Kidney (tissue), 14 donors: ENCODE results near the gene NKAIN2. TPM values are rescaled to one million over a fixed set of nuclear protein-coding genes. Genes with fewer than 3 reads are reported as not detected.

Experiments
- DNase-seq, 5 donors: peaks; one replicate each; pipeline ENCODE4 v3.0.0-alpha.2; 2013 to 2020
- FAIRE-seq: peaks from 2 replicates; lab custom pipeline; 2012; peaks lifted over from hg19 to GRCh38; lab: Jason Lieb, UNC
- H3K27ac ChIP-seq, 2 donors: one replicate each; pipeline ENCODE4 v1.7.0; 2013; ENCODE audit warnings: low read depth in 2 of 2, low read length in 2 of 2, inconsistent platforms in 1 of 2
- H3K27me3 ChIP-seq: one replicate; pipeline ENCODE4 v1.7.1; 2013; ENCODE audit warnings: low read length, inconsistent platforms; ENCODE audit not compliant: control insufficient read depth, insufficient read depth
- H3K36me3 ChIP-seq, 3 donors: one replicate each; pipeline versions ENCODE4 v1.7.0 to v1.7.1; 2013; ENCODE audit warnings: low read length in 3 of 3, control low read depth in 1 of 3, inconsistent platforms in 1 of 3; ENCODE audit not compliant: insufficient read depth in 3 of 3, control insufficient read depth in 2 of 3
- H3K4me1 ChIP-seq, 3 donors: one replicate each; pipeline versions ENCODE4 v1.7.0 to v1.7.1; 2013; ENCODE audit warnings: low read length in 3 of 3, inconsistent platforms in 1 of 3, low read depth in 1 of 3; ENCODE audit not compliant: control insufficient read depth in 2 of 3, insufficient read depth in 2 of 3
- H3K4me3 ChIP-seq, 3 donors: one replicate each; pipeline versions ENCODE4 v1.7.0 to v1.8.1; 2013; ENCODE audit warnings: low read length in 3 of 3, control low read depth in 1 of 3, inconsistent platforms in 1 of 3
- H3K9ac ChIP-seq, 3 donors: one replicate each; pipeline versions ENCODE4 v1.7.0 to v1.7.1; 2013; ENCODE audit warnings: low read length in 3 of 3, control low read depth in 1 of 3, inconsistent platforms in 1 of 3
- H3K9me3 ChIP-seq, 3 donors: one replicate each; pipeline versions ENCODE4 v1.7.0 to v1.7.1; 2013; ENCODE audit warnings: low read length in 3 of 3, control low read depth in 1 of 3, inconsistent platforms in 1 of 3; ENCODE audit not compliant: control insufficient read depth in 2 of 3, insufficient read depth in 1 of 3
- CTCF ChIP-seq: IDR thresholded peaks from 3 replicates; pipeline ENCODE4 v1.5.1; 2012; ENCODE audit warnings: mild to moderate bottlenecking, moderate library complexity, borderline replicate concordance; ENCODE audit not compliant: insufficient read depth; ENCODE audit errors: extremely low read depth
- intact Hi-C: fragments of 100-400 bp; cut with DNase I; formaldehyde crosslinking; loops from one replicate; pipeline ENCODE4 v1.11.1; 2022
- polyA plus RNA-seq: library from polyadenylated mRNA; stranded (reverse); fragments of 350-450 nt; fragmentation: Illumina TruSeq; extraction: RNeasy Lipid Tissue Mini Kit (QIAGEN cat#74804); gene quantifications from one replicate; pipeline ENCODE4 v1.2.3, GENCODE V29; 2014; ENCODE audit warnings: low read depth, low replicate concordance; ENCODE audit not compliant: insufficient read depth
- total RNA-seq: library from RNA; stranded (reverse); fragmentation: NEBNext Ultra II Directional; extraction: Animal tissue kit (Norgen Biotek cat#: 25700); gene quantifications from one replicate; pipeline ENCODE4 v1.2.1, GENCODE V29; 2021
- donor health status: control.
- donor health status: control.
- donor health status: control.
- donor health status: control.
- donor health status: control.
- donor health status: DM: yes; HTN: yes; CAD: no.
- donor health status: Normal renal cell carcinoma (clear cell type).

NKAIN2 gene
- total and polyA plus RNA-seq, 2 donors from 2014 or later = 0.39 to 1.8 TPM

DNA sequence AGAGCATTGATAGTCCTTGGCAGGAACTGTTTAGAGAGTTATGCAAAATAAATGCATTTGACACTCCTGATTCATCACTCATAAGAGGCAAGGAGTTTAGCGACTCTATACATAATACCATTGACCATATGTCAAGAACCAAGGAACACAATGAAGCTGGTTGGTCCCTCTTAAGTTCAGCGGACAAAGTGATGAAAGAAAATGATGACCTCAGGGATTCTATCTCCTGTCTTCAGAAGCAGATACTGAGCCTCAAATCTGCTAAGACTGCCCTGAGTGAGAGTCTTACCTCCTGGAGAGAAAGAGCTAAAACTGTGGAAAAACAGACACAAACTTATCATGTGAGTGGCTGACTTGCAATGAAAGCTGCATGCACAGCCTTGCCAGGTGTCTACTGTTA lies 9.5 kb upstream of the NKAIN2 start:
- Histone ChIP-seq H3K4me3 (no peak overlapping the region), H3K9ac (no peak overlapping the region), H3K27ac (no peak overlapping the region), H3K36me3 (no peaks in the 10 kb centered on the region), H3K27me3 (no peaks in the 10 kb centered on the region), H3K9me3 (peaks cover 0 to 5% (median 0%) of the 10 kb centered on the region in 3 donors), H3K4me1 (no peaks in the 10 kb centered on the region)
- intact Hi-C loops = no loop called here
- DNase-seq (no peak), FAIRE-seq (no peak)
- TF ChIP-seq CTCF = no peak

- Histone ChIP-seq H3K27me3 (no peaks in the 10 kb centered on the region), H3K36me3 (no peaks in the 10 kb centered on the region), H3K4me3 (no peak overlapping the region), H3K9me3 (peaks cover 0 to 5% (median 0%) of the 10 kb centered on the region in 3 donors), H3K27ac (no peak overlapping the region), H3K4me1 (no peaks in the 10 kb centered on the region), H3K9ac (no peak overlapping the region)
- DNase-seq (no peak), FAIRE-seq (no peak)
- no peak for TF ChIP-seq CTCF
- intact Hi-C loops = no loop called here
Measured at GRCh38 chr6:123794799-123795198, 8.9 kb upstream of the NKAIN2 start.

DNA sequence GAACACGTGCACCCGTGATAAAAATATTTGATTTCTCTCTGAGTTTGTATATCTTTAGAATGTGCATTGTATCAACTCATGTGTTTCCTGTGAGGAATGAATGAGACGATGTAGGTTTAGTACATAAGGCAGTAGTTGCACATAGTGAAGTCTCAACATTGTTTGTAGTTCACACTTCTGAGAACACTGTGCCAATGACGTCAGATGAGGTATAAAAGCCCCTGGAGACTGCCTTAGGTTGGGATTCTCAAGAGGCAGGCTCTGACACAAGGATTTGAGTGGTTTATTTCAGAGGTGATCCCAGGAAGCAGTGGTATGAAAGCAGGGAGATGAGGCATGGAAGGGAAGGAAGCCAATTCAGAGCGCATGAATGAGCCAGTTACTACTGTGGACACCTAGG lies 2.6 kb upstream of the NKAIN2 start:
- DNase-seq (no peak), FAIRE-seq (no peak)
- intact Hi-C loops = no loop called here
- Histone ChIP-seq H3K27me3 (no peaks in the 10 kb centered on the region), H3K9me3 (no peaks in the 10 kb centered on the region), H3K4me3 (no peak overlapping the region), H3K27ac (no peak overlapping the region), H3K36me3 (no peaks in the 10 kb centered on the region), H3K9ac (no peak overlapping the region), H3K4me1 (peaks cover 0 to 3% (median 0%) of the 10 kb centered on the region in 3 donors)
- no peak for TF ChIP-seq CTCF

GRCh38 chr6:123802351-123802696 lies 1.3 kb upstream of the NKAIN2 start:
- intact Hi-C loops = no loop called here
- FAIRE-seq (no peak), DNase-seq (no peak)
- no peaks in the 10 kb centered on the region for H3K36me3 ChIP-seq
- H3K4me3 ChIP-seq = no peak overlapping the region
- H3K27ac ChIP-seq = no peak overlapping the region
- H3K9me3 ChIP-seq = no peaks in the 10 kb centered on the region
- H3K4me1 ChIP-seq = peaks cover 0 to 3% (median 0%) of the 10 kb centered on the region in 3 donors
- H3K9ac ChIP-seq = no peak overlapping the region
- H3K27me3 ChIP-seq = no peaks in the 10 kb centered on the region
- TF ChIP-seq CTCF = no peak
